SW 1271 (cell line): ENCODE data around the gene FRK.
"Not testable (repeated sequence)": the region's sequence is repeated elsewhere in the genome, so short reads cannot be mapped to it uniquely, and the experiment has no call there.

Experiments used
- DNase-seq, 2 experiments: peaks; one replicate each; lab custom pipeline; 2025; lab: John Stamatoyannopoulos, UW

Gene FRK

GRCh38 chr6:116060572-116061283 lies at the start of gene FRK:
TSS of gene FRK (minus strand) at chr6:116060891. CDS start at chr6:116060311, 580 bp downstream.
- DNase-seq = no peak

- DNase-seq = no peak
These were observed 48.1 kb upstream of the FRK start for GRCh38 chr6:116108836-116109235.

- no peak for DNase-seq
These were observed 45.5 kb upstream of the FRK start for GRCh38 chr6:116106146-116106545.

- DNase-seq = no peak
These were observed 44.6 kb upstream of the FRK start for GRCh38 chr6:116105247-116105646.

- no peak for DNase-seq
These were observed 43.9 kb upstream of the FRK start for GRCh38 chr6:116104636-116105035.

GRCh38 chr6:116102873-116103272 lies 42.2 kb upstream of the FRK start:
- DNase-seq = no peak

GRCh38 chr6:116101790-116102189 lies 41.1 kb upstream of the FRK start:
- no peak for DNase-seq

- DNase-seq = no peak
These were observed 40.6 kb upstream of the FRK start for GRCh38 chr6:116101302-116101718.

GRCh38 chr6:116100419-116101301 lies 40.0 kb upstream of the FRK start, which contains the start of gene NT5DC1:
TSS of gene NT5DC1 (plus strand) at chr6:116100853. CDS start at chr6:116100931, 78 bp downstream.
- peak; percentile 61 to 83 for DNase-seq

GRCh38 chr6:116099036-116099435 lies 38.3 kb upstream of the FRK start:
- no peak for DNase-seq

GRCh38 chr6:116096979-116097816 lies 36.5 kb upstream of the FRK start:
- peak in 1 of 2 experiments; percentile 25 for DNase-seq

- DNase-seq = not testable (repeated sequence)
These were observed 35.5 kb upstream of the FRK start for GRCh38 chr6:116096048-116096759.

- no peak for DNase-seq
These were observed 33.4 kb upstream of the FRK start for GRCh38 chr6:116094041-116094440.

- no peak for DNase-seq
These were observed 29.6 kb upstream of the FRK start for GRCh38 chr6:116090251-116090650.

- no peak for DNase-seq
These were observed 28.3 kb upstream of the FRK start for GRCh38 chr6:116088946-116089345.

GRCh38 chr6:116087437-116088027 lies 26.8 kb upstream of the FRK start:
- peak in 1 of 2 experiments; percentile 8 for DNase-seq

- DNase-seq = no peak
These were observed 23.6 kb upstream of the FRK start for GRCh38 chr6:116084284-116084683.

- DNase-seq = no peak
These were observed 22.4 kb upstream of the FRK start for GRCh38 chr6:116083052-116083451.

GRCh38 chr6:116078945-116079344 lies 18.3 kb upstream of the FRK start:
- no peak for DNase-seq

GRCh38 chr6:116078522-116078921 lies 17.8 kb upstream of the FRK start:
- DNase-seq = no peak
